ENCODE results near the gene MICU1. TPM values are rescaled to one million over a fixed set of nuclear protein-coding genes. Genes with fewer than 3 reads are reported as not detected.

Gene MICU1
- total RNA-seq, 3 donors from 2014 or later = 27.2 to 44.3 (median 33.9) TPM

GRCh38 chr10:72598769-72599701, 26.8 kb downstream of the MICU1 start:
- intact Hi-C loops (cut with DNase I; ENCODE audit: low total_unique reads) = no loop called here
- no peak for TF ChIP-seq POLR2AphosphoS5 (IDR thresholded peaks at IDR 0.05)
- TF ChIP-seq, protein P1, sequence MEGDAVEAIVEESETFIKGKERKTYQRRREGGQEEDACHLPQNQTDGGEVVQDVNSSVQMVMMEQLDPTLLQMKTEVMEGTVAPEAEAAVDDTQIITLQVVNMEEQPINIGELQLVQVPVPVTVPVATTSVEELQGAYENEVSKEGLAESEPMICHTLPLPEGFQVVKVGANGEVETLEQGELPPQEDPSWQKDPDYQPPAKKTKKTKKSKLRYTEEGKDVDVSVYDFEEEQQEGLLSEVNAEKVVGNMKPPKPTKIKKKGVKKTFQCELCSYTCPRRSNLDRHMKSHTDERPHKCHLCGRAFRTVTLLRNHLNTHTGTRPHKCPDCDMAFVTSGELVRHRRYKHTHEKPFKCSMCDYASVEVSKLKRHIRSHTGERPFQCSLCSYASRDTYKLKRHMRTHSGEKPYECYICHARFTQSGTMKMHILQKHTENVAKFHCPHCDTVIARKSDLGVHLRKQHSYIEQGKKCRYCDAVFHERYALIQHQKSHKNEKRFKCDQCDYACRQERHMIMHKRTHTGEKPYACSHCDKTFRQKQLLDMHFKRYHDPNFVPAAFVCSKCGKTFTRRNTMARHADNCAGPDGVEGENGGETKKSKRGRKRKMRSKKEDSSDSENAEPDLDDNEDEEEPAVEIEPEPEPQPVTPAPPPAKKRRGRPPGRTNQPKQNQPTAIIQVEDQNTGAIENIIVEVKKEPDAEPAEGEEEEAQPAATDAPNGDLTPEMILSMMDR (IDR thresholded peaks at IDR 0.05) = no peak
- no peak for TF ChIP-seq POLR2A (IDR thresholded peaks at IDR 0.05)

GRCh38 chr10:72597897-72598296, 28.0 kb downstream of the MICU1 start:
- no peaks in the 10 kb centered on the region for H3K27me3 ChIP-seq
- H3K36me3 ChIP-seq = no peaks in the 10 kb centered on the region
- intact Hi-C loops (cut with DNase I; ENCODE audit: low total_unique reads) = no loop called here
- H3K9me3 ChIP-seq = no peaks in the 10 kb centered on the region
- no peak for DNase-seq (ENCODE audit: low spot score in 2 of 2)
- TF ChIP-seq POLR2A (IDR thresholded peaks at IDR 0.05) (no peak), POLR2AphosphoS5 (IDR thresholded peaks at IDR 0.05) (no peak)
- TF ChIP-seq, protein P1 (IDR thresholded peaks at IDR 0.05) = no peak
- no peak overlapping the region for H3K27ac ChIP-seq
- no peaks in the 10 kb centered on the region for H3K4me1 ChIP-seq
- no peak overlapping the region for H3K4me3 ChIP-seq

More at GRCh38 chr10:72598769-72599701, 26.8 kb downstream of the MICU1 start:
- Histone ChIP-seq H3K4me1 (no peaks in the 10 kb centered on the region), H3K27ac (no peak overlapping the region), H3K36me3 (no peaks in the 10 kb centered on the region), H3K4me3 (no peak overlapping the region), H3K9me3 (no peaks in the 10 kb centered on the region), H3K27me3 (no peaks in the 10 kb centered on the region)
- DNase-seq (ENCODE audit: low spot score in 2 of 2) = no peak

DNA sequence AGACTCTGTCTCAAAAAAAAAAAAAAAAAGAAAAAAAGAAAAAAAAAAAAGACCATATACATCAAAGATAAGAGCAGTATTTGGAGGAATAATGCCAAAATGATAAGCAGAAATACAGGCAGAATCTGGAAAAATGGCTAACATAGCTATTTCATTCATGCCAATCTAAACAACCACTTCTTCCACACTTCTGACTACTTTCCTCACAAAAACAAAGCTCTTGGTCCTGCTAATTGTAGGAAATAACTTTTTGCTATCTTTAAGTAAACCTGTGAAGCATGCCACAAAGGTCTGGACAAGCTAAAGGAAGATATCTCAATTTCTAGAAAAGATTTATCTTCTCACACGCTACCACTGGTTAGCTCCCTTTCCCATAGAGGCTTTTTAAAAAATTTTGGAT, 30.4 kb downstream of the MICU1 start:
- no peak overlapping the region for H3K27ac ChIP-seq
- H3K4me3 ChIP-seq = no peak overlapping the region
- H3K36me3 ChIP-seq = no peaks in the 10 kb centered on the region
- intact Hi-C loops (cut with DNase I; ENCODE audit: low total_unique reads) = no loop called here
- no peaks in the 10 kb centered on the region for H3K27me3 ChIP-seq
- H3K9me3 ChIP-seq = peaks cover 0 to 6% of the 10 kb centered on the region in 2 donors
- no peaks in the 10 kb centered on the region for H3K4me1 ChIP-seq
- no peak for DNase-seq (ENCODE audit: low spot score in 2 of 2)
- TF ChIP-seq POLR2AphosphoS5 (IDR thresholded peaks at IDR 0.05) = no peak
- TF ChIP-seq POLR2A (IDR thresholded peaks at IDR 0.05) = no peak
- TF ChIP-seq, protein P1 (IDR thresholded peaks at IDR 0.05) = no peak

DNA sequence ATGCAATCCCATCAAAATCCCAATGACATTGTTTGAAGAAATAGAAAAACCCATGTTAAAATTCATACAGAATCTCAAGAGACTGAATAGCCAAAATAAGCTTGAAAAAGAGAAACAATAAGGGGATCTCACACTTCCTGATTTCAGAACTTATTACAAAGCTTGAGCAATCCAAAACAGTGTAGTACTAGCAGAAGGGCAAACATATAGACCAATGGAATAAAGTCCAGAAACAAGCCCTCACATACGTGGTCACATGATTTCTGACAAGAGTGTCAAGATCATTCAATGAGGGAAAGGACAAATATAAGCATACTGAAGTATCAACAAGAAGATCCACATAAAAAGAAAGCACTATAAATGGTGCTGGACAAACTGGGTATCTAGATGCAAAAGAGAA, 31.9 kb downstream of the MICU1 start:
- no peaks in the 10 kb centered on the region for H3K4me1 ChIP-seq
- H3K4me3 ChIP-seq = no peak overlapping the region
- TF ChIP-seq, protein P1 (IDR thresholded peaks at IDR 0.05) = no peak
- TF ChIP-seq POLR2A (IDR thresholded peaks at IDR 0.05) (no peak), POLR2AphosphoS5 (IDR thresholded peaks at IDR 0.05) (no peak)
- intact Hi-C loops (cut with DNase I; ENCODE audit: low total_unique reads) = no loop called here
- H3K27ac ChIP-seq = no peak overlapping the region
- H3K27me3 ChIP-seq = no peaks in the 10 kb centered on the region
- DNase-seq (ENCODE audit: low spot score in 2 of 2) = no peak
- peaks cover 0 to 6% of the 10 kb centered on the region in 2 donors for H3K9me3 ChIP-seq
- no peaks in the 10 kb centered on the region for H3K36me3 ChIP-seq

DNA sequence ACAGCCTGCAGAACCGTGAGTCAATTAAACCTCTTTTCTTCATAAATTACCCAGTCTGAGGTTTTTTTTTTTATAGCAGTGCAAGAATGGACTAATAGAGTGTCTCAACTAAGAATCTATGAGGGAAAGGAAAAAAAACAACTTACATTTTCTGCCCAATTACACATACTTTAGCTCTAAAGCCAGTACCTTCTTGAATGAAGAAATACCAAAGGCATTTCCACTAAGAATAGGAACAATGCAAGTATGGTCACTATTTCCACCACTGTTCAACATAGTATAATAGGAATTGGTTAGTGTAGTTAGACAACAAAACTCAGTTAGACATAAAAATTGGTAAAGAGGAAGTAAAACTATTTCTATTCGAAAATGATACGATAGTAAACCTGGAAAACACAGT, 37.6 kb downstream of the MICU1 start:
- no peak for DNase-seq (ENCODE audit: low spot score in 2 of 2)
- intact Hi-C loops (cut with DNase I; ENCODE audit: low total_unique reads) = no loop called here
- no peaks in the 10 kb centered on the region for H3K27me3 ChIP-seq
- no peak overlapping the region for H3K27ac ChIP-seq
- peaks cover 0 to 6% of the 10 kb centered on the region in 2 donors for H3K9me3 ChIP-seq
- no peak for TF ChIP-seq POLR2A (IDR thresholded peaks at IDR 0.05)
- no peak for TF ChIP-seq POLR2AphosphoS5 (IDR thresholded peaks at IDR 0.05)
- TF ChIP-seq, protein P1 (IDR thresholded peaks at IDR 0.05) = no peak
- no peaks in the 10 kb centered on the region for H3K36me3 ChIP-seq
- H3K4me1 ChIP-seq = no peaks in the 10 kb centered on the region
- no peak overlapping the region for H3K4me3 ChIP-seq
